Epidermal melanocyte (primary cell): ENCODE measurements around the gene SHANK3.

ENCODE experiments used
- DNase-seq: peaks from one replicate; pipeline ENCODE4 v3.0.0; 2011; ENCODE audit warnings: low spot score; ENCODE audit not compliant: insufficient read length

The SHANK3 gene

DNA sequence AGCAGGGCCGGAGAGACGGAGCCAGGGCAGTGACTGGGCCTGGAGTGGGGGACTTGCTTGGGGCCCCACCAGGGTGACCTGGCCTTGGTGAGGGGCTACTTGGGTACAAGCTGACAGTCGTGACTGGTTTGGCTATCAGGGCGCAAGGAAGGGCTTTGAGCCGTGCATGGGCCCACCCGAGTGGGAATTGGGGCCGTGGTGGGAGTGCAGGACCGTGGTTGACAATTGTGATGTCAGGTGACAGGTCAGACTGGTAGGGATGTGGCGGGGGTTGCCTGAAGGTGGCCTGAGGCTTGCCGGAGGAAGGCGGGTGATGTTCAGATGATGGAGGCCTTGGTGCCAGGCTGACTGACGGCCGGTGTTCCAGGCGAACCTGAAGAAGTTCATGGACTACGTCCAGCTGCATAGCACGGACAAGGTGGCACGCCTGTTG is 5.6 kb downstream of the SHANK3 start:
- DNase-seq = peak; percentile 1

DNA sequence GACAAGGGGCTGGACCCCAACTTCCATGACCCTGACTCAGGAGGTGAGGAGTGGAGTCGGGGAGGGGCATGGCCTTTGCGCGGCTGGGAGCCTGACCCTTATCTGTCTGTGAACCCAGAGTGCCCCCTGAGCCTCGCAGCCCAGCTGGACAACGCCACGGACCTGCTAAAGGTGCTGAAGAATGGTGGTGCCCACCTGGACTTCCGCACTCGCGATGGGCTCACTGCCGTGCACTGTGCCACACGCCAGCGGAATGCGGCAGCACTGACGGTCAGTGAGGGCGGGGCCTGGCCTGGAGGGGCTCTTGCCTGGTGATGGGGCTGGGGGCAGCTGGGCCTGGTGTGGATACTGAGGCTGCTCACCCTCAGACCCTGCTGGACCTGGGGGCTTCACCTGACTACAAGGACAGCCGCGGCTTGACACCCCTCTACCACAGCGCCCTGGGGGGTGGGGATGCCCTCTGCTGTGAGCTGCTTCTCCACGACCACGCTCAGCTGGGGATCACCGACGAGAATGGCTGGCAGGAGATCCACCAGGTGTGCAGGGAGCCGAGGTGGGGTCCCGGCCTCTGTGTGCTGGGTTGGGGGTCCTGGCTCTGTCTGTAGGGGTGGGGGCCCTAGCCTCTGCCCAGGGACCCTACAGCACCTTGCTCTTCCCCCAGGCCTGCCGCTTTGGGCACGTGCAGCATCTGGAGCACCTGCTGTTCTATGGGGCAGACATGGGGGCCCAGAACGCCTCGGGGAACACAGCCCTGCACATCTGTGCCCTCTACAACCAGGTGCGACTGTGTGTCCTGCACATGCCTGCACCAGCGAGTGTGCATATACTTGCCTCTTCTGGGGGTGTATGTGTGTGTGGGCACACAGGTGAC is 6.3 kb downstream of the SHANK3 start:
- no peak for DNase-seq

DNA sequence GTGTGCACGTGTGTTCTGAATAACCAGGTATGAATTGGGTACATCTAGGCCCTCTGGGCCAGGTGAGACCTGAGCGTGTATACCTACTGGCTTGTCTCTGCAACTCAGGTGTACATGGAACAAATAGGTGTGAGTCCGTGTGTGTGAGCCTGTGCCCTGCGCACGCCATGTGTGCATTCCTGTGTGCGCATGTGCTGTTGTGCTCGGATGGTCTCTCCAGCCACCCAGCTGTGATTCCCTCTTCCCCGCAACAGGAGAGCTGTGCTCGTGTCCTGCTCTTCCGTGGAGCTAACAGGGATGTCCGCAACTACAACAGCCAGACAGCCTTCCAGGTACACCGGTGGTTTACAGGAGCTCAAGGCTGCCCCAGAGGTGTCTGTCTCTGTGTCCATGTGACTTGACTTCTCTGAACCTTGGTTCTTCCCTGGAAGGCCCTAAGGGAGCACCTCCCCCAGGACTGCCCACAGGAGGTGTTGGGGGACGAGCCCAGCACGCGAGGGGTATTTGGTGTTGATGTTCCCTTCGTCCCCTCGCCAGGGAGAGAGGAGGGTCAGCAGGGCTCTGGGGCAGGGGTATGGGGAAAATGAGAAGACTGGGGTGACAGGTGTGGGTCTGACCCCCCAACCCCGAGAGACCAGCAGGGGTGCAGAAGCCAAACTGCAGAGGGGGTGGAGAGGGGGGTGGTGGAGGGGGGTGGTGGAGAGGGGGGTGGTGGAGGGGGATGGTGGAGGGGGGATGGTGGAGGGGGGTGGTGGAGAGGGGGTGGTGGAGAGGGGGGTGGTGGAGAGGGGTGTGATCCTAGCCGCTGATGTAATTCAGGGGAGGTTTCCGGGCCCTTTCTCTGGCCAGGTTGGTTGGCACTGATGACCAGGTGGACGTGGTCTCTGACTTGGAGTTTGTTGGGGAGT is 10.7 kb downstream of the SHANK3 start:
- DNase-seq = no peak

DNA sequence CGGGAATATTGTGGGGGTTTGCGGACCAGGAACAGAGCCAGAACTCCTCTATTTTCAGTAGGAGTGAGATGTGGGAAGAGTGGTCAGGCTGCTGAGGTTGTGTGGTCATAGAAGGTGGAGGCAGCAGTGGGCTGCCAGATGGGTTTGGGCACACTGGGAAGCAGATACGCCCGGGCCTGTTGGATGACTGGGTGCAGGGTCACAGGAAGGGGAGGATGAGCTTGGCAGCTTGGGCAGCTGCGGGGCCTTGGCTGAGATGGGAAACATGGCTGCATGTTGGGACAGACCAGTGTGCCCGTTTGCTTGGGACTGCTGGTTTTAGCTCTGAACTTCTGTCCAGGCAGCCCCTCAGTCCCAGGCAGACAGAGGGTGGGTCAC is 11.4 kb downstream of the SHANK3 start:
- no peak for DNase-seq

DNA sequence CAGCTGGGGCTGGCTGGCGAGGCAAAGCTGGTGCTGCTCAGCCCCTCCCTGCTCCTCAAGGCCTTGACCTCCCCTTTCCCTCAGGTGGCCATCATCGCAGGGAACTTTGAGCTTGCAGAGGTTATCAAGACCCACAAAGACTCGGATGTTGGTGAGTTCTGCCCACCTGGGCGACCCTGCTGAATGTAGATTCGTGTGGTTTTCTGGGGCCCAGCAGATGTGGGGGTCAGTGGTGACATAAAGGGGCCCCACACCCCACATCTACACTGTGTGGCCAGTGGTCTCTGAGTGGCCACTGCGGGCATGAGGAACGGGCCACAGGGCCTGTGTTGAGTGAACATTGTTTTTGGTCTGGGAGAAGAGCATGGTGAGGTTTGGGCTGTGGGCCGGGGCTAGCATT is 11.9 kb downstream of the SHANK3 start:
- no peak for DNase-seq

DNA sequence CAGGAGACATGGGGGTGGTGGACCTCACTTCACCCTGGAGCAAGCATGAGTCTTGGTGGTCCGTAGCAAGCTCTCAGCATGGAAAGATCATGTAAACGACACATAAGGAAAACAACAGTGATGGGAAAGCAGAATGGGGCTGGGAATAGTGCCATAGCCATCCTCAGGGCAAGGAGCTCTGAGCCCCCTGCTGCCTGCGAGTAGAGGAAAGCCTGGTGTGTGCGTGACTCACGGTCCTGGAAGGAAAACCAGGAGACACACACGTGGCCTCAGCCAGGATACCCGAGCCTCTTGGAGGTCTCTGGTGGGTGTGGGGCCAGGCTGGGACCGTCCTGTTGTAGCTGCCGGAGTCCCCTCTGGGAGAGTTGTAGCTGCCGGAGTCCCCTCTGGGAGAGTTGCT is 12.4 kb downstream of the SHANK3 start:
- no peak for DNase-seq

DNA sequence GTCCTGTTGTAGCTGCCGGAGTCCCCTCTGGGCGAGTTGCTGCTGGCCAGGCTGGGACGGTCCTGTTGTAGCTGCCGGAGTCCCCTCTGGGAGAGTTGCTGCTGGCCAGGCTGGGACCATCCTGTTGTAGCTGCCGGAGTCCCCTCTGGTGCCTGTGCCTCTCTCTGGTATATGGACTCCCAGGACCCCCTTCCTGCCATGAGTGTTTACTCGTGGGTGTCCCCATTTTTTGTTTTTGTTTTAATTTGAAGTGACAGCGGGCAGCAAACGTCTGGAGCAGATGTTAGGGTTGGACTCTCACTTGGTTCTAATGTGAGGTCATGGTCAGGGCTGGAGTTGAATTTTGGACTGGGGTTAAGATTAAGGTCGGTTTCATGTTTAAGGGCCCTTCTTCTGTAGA is 14.2 kb downstream of the SHANK3 start:
- DNase-seq = no peak

DNA sequence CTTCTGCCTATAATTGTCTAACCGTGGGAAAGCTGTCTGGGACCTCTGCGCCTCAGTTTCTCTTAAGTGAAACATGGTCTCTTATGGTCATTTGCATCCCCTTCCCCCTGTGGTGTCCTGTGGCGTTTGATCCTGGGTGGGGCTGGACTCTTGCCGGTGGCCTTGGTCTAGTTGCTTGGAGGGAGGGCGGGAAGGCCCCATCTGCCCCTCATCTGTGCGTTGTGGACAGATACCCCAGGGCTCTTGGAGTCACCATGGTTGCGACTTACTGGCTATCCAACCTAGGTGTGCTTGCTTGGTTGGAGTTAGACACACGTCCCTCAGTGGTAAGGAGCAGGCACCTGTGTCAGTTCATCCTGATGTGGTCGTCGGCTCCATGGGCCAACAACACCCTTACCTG is 15.2 kb downstream of the SHANK3 start:
- DNase-seq = no peak

DNA sequence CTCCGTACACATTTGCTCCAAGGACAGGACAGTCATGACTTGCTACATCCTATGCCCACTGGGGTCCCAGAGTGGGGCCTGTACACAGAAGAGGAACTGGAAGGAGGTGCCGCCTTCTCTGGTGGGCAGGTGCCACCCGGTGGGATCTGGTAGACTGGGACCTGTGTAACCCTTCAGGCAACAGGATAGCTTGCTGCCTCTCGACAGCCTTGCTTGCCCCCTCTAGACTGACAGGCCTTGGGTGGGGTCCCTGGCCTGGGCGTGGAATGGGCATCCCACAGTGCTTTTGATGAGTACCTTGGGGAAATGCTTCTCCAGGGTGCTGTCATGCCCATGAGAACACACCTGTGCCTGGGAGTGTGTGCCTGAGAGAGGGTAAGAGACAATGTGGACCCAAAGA is 15.8 kb downstream of the SHANK3 start:
- no peak for DNase-seq

DNA sequence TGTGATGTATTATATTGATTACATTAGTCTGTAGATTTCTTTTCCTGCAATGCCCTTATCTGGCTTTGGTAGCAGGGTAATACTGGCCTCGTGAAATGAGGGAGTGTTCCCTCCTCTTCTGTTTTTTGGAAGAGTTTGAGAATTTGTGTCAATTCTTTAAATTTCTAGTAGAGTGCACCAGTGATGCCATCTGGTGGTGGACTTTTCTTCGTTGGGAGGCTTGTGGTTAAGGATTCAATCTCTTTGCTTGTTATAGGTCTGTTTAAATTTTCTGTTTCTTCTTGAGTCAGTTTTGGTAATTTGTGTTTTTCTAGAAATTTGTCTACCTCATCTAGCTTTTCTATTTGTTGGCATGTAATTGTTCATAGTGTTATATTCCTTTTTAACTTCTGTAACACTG is 18.9 kb downstream of the SHANK3 start:
- DNase-seq = no peak

DNA sequence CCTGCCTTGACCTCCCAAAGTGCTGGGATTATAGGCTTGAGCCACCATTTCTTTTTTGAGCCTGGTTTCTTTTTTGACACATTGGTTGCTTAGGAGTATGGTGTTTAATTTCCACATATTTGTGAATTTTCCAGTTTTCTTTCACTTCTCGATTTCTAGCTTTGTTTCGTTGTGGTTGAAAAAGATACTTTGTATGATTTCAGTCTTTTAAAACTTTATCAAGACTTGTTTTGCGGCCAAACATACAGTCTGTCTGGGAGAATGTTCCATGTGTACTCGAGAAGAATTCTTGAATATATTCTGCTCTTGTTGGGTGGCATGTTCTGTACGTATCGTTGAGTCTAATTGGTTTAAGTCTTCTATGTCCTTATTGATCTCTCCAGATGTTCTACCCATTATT is 20.8 kb downstream of the SHANK3 start:
- DNase-seq = no peak

DNA sequence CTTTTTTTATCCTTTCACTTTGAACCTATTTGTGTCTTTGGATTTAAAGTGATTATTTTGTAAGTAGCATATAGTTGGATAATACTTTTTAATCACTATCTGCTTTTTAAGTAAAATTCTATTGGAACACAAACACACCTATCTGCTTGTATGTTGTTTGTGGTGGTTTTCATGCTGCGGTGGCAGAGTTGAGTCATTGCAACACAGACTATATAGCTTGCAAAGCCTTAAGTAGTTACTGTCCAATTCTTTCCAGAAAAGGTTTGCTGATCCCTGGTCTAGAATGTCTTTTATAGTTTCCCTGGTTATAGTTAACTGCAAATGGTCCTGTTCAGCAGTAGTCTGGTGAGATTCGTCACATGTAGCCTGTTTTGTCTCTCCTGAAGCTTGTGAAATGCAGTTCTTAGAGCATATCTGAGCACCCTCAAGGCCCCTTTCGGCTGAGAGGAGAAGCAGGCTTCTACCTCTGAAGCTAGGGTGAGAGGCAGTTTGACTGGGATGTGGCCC is 21.5 kb downstream of the SHANK3 start:
- DNase-seq = no peak

DNA sequence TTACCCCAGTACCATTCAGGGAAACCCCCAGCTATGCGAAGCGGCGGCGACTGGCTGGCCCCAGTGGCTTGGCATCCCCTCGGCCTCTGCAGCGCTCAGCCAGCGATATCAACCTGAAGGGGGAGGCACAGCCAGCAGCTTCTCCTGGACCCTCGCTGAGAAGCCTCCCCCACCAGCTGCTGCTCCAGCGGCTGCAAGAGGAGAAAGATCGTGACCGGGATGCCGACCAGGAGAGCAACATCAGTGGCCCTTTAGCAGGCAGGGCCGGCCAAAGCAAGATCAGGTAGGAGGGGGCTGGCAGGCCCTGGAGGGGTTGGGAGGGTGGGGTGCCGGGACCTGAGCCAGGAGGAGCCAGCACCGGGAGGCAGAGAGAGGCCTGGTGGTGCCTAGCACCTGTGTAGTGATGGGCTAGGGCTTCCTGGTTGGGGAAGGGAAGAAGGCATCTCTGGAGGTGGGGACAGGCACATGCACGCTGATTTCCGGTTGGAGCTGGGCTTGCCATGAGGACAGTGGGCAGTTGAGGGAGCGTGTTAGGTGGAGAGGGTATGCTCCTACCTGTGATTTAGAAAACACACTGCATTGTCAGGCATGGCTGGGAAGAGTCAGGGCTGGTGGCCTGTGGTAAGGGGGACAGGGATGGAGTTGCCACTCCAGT is 22.3 kb downstream of the SHANK3 start:
- no peak for DNase-seq

DNA sequence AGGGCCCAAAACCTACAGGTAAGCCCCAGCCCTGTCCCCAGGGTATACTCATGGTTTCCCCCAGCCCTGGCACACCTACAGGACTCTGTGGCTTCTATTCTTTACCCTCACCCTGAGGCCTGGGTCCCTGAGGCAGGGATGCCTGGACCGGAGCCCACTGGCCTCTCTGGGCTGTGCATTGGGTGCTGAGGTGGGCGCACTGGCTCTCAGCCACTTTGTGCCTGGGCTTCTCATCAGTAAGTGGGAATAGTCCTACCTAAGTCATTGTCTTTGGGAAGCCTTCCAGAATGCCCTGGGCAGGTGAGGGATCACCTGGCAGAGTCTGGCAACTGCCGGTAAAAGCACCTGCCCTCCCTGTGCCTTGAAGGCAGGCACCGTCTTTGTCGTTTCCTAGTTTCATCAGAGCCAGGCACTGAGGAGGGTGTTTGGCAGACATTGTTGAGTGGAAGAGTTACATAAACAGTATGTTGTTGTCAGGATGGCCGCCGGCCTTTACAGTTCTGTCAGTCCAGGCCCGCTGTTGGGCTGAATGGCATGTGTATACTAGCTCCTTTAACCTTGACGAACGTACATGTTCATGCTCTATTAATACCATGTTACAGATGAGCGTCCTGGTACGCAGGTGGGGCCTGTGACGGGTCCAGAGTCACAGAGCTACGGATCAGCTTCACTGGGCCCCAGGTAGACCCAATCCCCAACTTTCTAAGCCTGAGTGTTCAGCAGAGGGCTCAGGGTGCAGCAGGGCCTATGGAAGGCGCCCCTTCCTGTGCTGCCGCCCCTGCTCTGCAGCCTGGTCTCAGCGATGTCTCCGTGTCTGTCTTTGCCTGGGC is 23.0 kb downstream of the SHANK3 start:
- DNase-seq = no peak

DNA sequence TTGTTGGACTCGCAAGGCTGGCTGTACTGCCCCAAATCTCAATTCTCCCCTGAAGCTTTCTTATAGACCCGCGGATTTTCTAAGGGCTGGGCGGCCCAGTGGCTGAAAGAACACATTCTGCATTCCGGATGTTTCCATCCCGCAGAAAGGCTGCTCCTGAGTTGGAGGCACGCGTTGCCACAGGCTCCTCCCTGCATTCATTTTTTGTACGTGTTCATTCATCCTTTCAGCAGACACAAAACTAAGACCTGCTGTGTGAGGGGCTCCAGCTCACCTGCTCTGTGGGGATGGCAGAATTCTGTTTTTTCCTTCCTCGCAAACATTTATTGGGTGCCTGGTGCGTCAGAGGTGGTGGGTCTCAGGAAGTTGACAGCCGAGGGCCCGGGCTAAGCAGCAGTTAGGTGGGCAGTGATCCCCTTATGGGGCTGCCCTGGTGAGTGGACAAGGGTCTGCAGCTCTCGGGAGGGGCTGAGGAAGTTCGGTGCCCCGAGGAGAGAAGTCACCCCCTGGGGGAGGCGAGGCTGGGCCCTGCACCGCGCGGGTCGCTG is 23.7 kb downstream of the SHANK3 start:
- no peak for DNase-seq

DNA sequence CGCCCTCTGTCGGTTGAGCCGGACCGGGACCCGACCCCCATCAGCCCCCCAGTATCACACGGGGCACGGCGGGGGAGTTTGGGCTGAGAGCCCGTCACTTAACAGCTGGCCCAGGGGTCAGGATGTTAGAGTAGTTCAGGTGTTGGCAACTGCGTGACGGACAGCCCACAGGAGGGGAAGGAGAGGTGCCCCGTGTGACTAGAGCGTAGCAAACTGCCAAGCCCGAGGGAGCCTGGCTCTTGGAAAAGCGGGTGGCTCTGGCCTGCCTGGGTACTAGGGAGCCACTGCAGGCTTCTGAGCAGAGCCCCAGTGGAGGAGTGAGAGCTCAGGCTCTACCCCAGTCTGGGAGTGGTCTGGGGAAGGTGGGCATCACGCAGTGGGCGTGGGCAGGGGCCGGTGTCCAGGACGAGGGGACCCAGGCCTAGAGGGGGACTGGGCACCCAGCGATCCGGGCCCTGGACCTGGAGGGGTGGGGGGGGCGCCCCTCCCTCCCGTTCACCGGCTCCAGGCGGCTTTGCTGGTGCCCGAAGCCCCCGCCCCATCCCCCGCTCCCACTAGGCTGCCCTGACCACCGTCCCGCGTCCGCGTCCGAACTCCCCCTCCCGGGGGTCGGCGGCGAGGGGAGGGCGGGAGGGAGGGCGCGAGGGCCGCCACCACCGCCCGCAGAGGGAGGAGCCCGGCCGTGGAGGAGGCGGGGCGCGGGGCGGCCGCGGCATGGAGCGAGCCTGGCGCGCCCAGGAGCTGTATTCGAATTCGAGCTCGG is 24.4 kb downstream of the SHANK3 start:
- no peak for DNase-seq

DNA sequence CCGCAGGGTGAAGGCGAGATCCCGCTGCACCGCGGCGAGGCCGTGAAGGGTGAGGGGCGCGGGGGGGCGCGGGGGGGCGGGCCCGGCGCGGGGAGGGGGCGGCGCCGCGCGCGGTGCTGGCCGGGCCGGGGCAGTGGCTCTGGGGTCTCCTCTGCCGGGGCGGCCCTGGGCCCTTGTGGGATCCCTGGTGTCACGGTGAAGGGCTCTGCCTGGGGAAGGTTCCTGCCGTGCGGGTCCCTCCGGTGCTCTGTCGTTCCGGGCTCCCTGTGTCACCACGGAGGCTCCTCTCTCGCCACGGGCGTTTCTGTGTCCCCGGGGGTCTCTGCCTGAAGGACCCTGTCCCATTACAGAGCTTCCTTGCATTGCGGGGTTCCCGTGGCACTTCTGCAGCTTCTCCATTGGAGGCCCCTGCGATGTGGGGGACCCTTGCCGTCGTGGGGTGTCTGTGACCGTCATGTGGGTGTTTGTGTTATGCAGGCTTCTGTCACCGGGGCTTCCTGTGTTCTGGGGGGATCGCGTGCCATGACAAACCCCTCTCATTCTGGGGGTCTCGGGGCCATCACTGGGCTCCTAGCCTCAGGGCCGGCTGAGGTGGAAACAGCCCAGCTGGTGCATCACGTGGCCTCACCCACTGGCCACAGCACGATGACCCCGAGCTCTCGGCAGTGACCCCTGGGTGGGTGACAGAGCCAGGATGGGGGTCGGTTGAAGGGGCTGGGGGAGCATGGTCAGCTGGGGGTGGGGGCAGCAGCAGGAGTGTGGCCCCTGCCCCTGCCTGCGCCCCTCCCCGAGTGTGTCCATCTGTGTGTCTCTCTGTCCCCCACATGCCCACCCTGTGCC is 25.3 kb downstream of the SHANK3 start:
- DNase-seq = no peak

DNA sequence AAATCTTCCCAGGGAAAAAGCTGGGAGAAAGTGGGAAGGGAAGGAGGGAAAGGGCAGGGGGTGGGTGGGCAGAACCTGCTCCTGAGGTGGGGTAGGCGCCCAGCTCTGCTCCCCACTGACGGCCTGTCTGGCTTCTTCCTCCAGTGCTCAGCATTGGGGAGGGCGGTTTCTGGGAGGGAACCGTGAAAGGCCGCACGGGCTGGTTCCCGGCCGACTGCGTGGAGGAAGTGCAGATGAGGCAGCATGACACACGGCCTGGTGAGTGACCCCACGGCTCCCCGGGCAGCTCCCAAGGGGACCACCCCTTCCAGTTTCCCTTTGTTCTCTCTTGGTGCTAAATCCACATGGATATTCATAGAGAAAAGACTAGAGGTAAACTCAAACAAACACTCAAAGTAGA is 25.9 kb downstream of the SHANK3 start:
- no peak for DNase-seq
